Left forelimb (tissue), 1 donor: ENCODE results near the gene LRP2.
"Not testable (repeated sequence)": the region's sequence is repeated elsewhere in the genome, so short reads cannot be mapped to it uniquely, and the experiment has no call there.

Experiments
- DNase-seq: peaks from one replicate; pipeline ENCODE4 v3.0.0-alpha.2; 2018; ENCODE audit warnings: low spot score

The LRP2 gene

GRCh38 chr2:169173876-169174275, 188.5 kb downstream of the LRP2 start:
- no peak for DNase-seq

- DNase-seq, result no peak
Observed at GRCh38 chr2:169172914-169173313, 189.4 kb downstream of the LRP2 start.

GRCh38 chr2:169172151-169172735, 190.1 kb downstream of the LRP2 start:
- no peak for DNase-seq

GRCh38 chr2:169165791-169166190, 196.5 kb downstream of the LRP2 start:
- DNase-seq, result no peak

- no peak for DNase-seq
Observed at GRCh38 chr2:169164311-169164710, 198.0 kb downstream of the LRP2 start.

- no peak for DNase-seq
Observed at GRCh38 chr2:169162613-169163012, 199.7 kb downstream of the LRP2 start.

- no peak for DNase-seq
Observed at GRCh38 chr2:169160926-169161481, 201.3 kb downstream of the LRP2 start.

GRCh38 chr2:169159686-169160085, 202.6 kb downstream of the LRP2 start:
- DNase-seq, result no peak

- DNase-seq, result no peak
Observed at GRCh38 chr2:169158874-169159273, 203.5 kb downstream of the LRP2 start.

GRCh38 chr2:169146220-169146619, 216.1 kb downstream of the LRP2 start:
- no peak for DNase-seq

GRCh38 chr2:169143998-169144397, 218.3 kb downstream of the LRP2 start:
- no peak for DNase-seq

GRCh38 chr2:169141713-169142352, 220.5 kb downstream of the LRP2 start:
- no peak for DNase-seq

GRCh38 chr2:169139993-169140767, 222.2 kb downstream of the LRP2 start:
- no peak for DNase-seq

GRCh38 chr2:169139145-169139544, 223.2 kb downstream of the LRP2 start:
- DNase-seq, result no peak

GRCh38 chr2:169137924-169138323, 224.4 kb downstream of the LRP2 start:
- DNase-seq, result no peak

- no peak for DNase-seq
Observed at GRCh38 chr2:169136885-169137534, 225.3 kb downstream of the LRP2 start.

- DNase-seq, result not testable (repeated sequence)
Observed at GRCh38 chr2:169136428-169136827, 225.9 kb downstream of the LRP2 start.

- not testable (repeated sequence) for DNase-seq
Observed at GRCh38 chr2:169134272-169134671, 228.1 kb downstream of the LRP2 start.

- DNase-seq, result no peak
Observed at GRCh38 chr2:169131587-169132512, 230.5 kb downstream of the LRP2 start.

- DNase-seq, result no peak
Observed at GRCh38 chr2:169129703-169130243, 232.6 kb downstream of the LRP2 start.

GRCh38 chr2:169119851-169120250, 242.5 kb downstream of the LRP2 start:
- DNase-seq, result no peak
